GM12873 (cell line): Measurements from ENCODE around the gene PID1.

Experiments used
- CTCF ChIP-seq: IDR thresholded peaks from 2 replicates; pipeline ENCODE4 v1.5.1; 2012; ENCODE audit warnings: low read depth, mild to moderate bottlenecking, moderate library complexity, low read length, control low read depth; ENCODE audit not compliant: insufficient read depth; ENCODE audit errors: missing control alignments

Gene PID1

DNA sequence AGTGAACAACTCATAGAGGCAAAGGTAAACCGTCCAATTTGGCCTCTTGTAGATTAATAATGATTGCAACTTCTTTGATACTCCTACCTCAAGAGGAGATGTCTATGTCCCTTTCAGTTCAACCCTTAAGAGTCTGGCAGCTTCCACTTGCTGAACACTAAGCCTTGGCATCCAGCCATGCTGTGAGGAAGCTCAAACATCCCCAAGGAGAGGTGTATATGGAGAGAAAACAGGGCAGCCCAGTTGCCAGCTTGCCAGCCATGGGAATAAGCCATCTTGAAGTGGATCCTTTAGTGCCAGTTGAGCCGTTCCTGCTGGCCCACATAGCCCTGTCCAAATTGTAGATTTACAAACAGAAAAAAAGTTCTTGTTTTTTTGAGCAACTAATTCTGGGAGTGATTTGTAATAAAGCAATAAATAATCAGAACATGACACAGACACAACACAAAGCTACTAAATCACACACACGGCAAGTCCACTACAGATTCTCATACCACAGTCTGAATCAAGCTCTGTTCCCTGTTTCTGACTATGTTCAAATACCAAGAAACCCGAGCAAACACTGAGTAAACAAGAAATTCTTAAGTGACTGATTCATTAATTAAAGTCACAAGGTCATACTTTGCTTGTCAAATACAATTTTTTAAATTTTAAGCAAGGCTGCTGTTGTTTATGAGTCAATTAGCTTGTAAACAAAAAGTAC is 96.1 kb downstream of the PID1 start:
- no peak for TF ChIP-seq CTCF

DNA sequence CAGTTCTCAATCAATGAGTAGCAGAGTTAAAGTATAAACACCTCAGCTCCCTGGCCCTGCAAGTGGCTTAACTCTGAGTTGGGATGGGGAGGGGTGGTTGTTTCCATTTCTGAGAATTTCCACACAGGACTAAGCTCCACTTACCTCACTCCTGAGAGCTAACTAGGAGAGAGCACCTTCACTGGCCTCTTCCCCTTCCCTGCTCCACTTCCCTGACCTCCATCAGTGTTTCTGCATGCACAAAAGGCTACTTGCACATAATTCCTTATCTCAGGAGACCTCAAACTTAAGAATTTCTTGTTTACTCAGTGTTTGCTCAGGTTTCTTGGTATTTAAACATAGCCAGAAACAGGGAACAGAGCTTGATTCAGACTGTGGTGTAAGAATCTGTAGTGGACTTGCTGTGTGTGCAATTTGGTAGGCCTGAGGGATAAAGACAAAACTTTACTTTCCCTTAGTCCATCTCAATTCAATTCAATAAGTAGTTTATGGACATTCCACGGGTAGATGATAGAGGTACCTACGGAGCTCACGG is 97.2 kb downstream of the PID1 start:
- TF ChIP-seq CTCF: no peak

GRCh38 chr2:229170916-229171315 is 100.2 kb downstream of the PID1 start:
- no peak for TF ChIP-seq CTCF

GRCh38 chr2:229170171-229170570 is 100.9 kb downstream of the PID1 start:
- TF ChIP-seq CTCF: no peak

- no peak for TF ChIP-seq CTCF
Observed at GRCh38 chr2:229169751-229170150, 101.3 kb downstream of the PID1 start.

DNA sequence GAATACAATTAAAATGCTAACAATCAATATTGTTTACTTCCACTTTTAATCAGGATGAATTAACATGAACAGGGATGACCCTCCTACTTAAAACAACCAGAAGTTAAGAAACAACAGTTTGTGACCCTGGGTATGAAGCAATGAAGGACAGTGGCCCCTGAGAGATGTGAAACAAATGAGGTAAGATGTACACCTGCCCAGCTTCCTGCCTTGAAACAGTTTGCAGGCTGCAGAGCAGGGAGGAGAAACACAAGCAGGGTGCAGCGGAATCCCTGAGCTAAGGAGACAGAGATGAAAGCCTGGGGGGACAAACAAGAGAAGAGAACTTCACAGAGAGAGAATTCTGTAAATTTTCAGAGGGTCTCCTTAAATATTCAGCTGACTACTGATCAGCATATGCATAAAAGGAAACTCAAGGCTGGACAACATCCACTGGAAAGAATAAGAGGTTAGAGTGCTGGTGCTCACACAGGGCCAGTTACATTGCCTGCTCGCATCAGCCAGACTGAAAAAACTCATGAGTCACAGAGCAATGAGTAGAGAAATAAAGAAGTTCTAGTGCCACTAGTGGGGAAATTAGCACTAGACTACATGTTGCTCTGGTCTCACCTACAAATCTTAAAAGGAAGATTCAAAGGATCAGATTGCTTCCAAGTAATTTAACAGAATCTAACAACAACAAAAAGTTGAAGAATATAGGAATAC is 106.4 kb downstream of the PID1 start:
- TF ChIP-seq CTCF: no peak

GRCh38 chr2:229163893-229164292 is 107.2 kb downstream of the PID1 start:
- no peak for TF ChIP-seq CTCF
